A549 (cell line): ENCODE data around the gene GPX5. TPM values are rescaled to one million over a fixed set of nuclear protein-coding genes. Genes with fewer than 3 reads are reported as not detected.
"Not testable (repeated sequence)": the region's sequence is repeated elsewhere in the genome, so short reads cannot be mapped to it uniquely, and the experiment has no call there.

Experiments
- ATAC-seq, 2 experiments: fragments of 200-7000 bp in 1 of 2; fragments of >200 bp in 1 of 2; cut with Nextera tagmentation in 1 of 2; cut with Tn5 transposase in 1 of 2; 3 replicates each; pipeline versions ENCODE4 v1.8.0 to v1.9.1; 2018 to 2020; ENCODE audit warnings: mild to moderate bottlenecking in 1 of 2, moderate library complexity in 1 of 2
- CTCF ChIA-PET: fragments of 300-600 bp; sonication (Branson Sonifier 250); formaldehyde crosslinking; extraction: SDS; loops from one replicate; lab custom pipeline; 2021; ENCODE audit warnings: antibody characterized with exemption, inconsistent platforms; lab: Yijun Ruan, JAX
- POLR2A ChIA-PET: fragments of 350-600 bp; formaldehyde crosslinking; extraction: SDS; loops from one replicate; lab custom pipeline; 2021; ENCODE audit warnings: antibody characterized with exemption, inconsistent platforms; lab: Yijun Ruan, JAX
- DNase-seq, 2 experiments: peaks; one replicate each; pipeline versions ENCODE4 v3.0.0 to v3.0.0-alpha.2; 2011 to 2016; ENCODE audit warnings: low read depth in 1 of 2, low spot score in 1 of 2
- FAIRE-seq: peaks from 2 replicates; lab custom pipeline; 2011; peaks lifted over from hg19 to GRCh38; lab: Jason Lieb, UNC
- H3K27ac ChIP-seq, 2 experiments: fragments of >200 bp; sonication (Bioruptor Twin); formaldehyde crosslinking; 3 replicates each; pipeline ENCODE4 v1.5.1; 2016 to 2017
- H3K4me1 ChIP-seq: fragments of >200 bp; sonication (Bioruptor Twin); formaldehyde crosslinking; 3 replicates; pipeline ENCODE4 v1.6.1; 2016
- H3K4me2 ChIP-seq: fragments of >200 bp; sonication (Bioruptor Twin); formaldehyde crosslinking; 3 replicates; pipeline ENCODE4 v1.6.1; 2016
- H3K4me3 ChIP-seq: fragments of >200 bp; sonication (Bioruptor Twin); formaldehyde crosslinking; 3 replicates; pipeline ENCODE4 v1.5.1; 2016
- H3K9me3 ChIP-seq: fragments of >200 bp; sonication (Bioruptor Twin); formaldehyde crosslinking; 3 replicates; pipeline ENCODE4 v1.6.1; 2016
- BCL3 ChIP-seq: fragments of >200 bp; sonication (Bioruptor Twin); formaldehyde crosslinking; IDR thresholded peaks from 3 replicates; pipeline ENCODE4 v1.6.1; 2016
- BHLHE40 ChIP-seq: IDR thresholded peaks from 2 replicates; pipeline ENCODE4 v1.6.1; 2012; ENCODE audit warnings: low read depth, low read length, inconsistent platforms
- CEBPB ChIP-seq, 2 experiments: fragments of >200 bp in 1 of 2; sonication (Bioruptor Twin) in 1 of 2; formaldehyde crosslinking in 1 of 2; IDR thresholded peaks; 2 replicates each; pipeline ENCODE4 v1.6.1; 2012 to 2016
- CTCF ChIP-seq: fragments of >200 bp; sonication (Bioruptor Twin); formaldehyde crosslinking; IDR thresholded peaks from 3 replicates; pipeline ENCODE4 v1.5.1; 2016
- EHMT2 ChIP-seq: fragments of 200-600 bp; sonication (generic); IDR thresholded peaks from 2 replicates; pipeline ENCODE4 v1.6.1; 2016; ENCODE audit warnings: antibody characterized with exemption, low read depth, mild to moderate bottlenecking, moderate library complexity
- EP300 ChIP-seq, 2 experiments: fragments of >200 bp; sonication (Bioruptor Twin); formaldehyde crosslinking; IDR thresholded peaks; 2 replicates in 1 of 2; 3 replicates in 1 of 2; pipeline ENCODE4 v1.6.1; 2016 to 2017
- HES2 ChIP-seq: fragments of >200 bp; sonication (Bioruptor Twin); formaldehyde crosslinking; IDR thresholded peaks from 2 replicates; pipeline ENCODE4 v1.6.1; 2016
- HOXB5 ChIP-seq: fragments of 250-450 bp; sonication (Bioruptor Pico); IDR thresholded peaks from 2 replicates; pipeline ENCODE4 v1.5.0; 2020; ENCODE audit warnings: mild to moderate bottlenecking, moderate library complexity
- NPAS2 ChIP-seq: fragments of 250-450 bp; sonication (Bioruptor Pico); IDR thresholded peaks from 2 replicates; pipeline ENCODE4 v1.8.0; 2022; ENCODE audit warnings: mild to moderate bottlenecking, moderate library complexity, borderline replicate concordance
- POLR2AphosphoS2 ChIP-seq: conservative IDR thresholded peaks from 2 replicates; pipeline ENCODE4 v1.6.1; 2012; ENCODE audit warnings: low read length, improper control_type of control experiment, inconsistent platforms
- RNF2 ChIP-seq: fragments of 200-600 bp; sonication (generic); IDR thresholded peaks from 2 replicates; pipeline ENCODE4 v1.6.1; 2016; ENCODE audit warnings: low read depth, mild to moderate bottlenecking, antibody characterized with exemption, moderate library complexity, borderline replicate concordance
- TFCP2L1 ChIP-seq: fragments of 250-450 bp; sonication (Bioruptor Pico); IDR thresholded peaks from 2 replicates; pipeline ENCODE4 v1.5.0; 2021; ENCODE audit warnings: mild to moderate bottlenecking
- USF2 ChIP-seq: fragments of 450-650 bp; IDR thresholded peaks from 2 replicates; pipeline ENCODE4 v1.6.1; 2014; ENCODE audit warnings: antibody characterized with exemption
- ZNF302 ChIP-seq: fragments of 250-450 bp; sonication (Bioruptor Pico); IDR thresholded peaks from 2 replicates; pipeline ENCODE4 v1.9.0; 2021; ENCODE audit warnings: inconsistent platforms, mild to moderate bottlenecking, moderate library complexity
- WGBS: methylation state at CpG from one replicate; pipeline ENCODE4 v1.1.6; 2017; ENCODE audit errors: missing lambda C conversion rate; 5-methylcytosine and 5-hydroxymethylcytosine counted together
- polyA plus RNA-seq, 4 experiments: library from polyadenylated mRNA; depleted of rRNA in 3 of 4; stranded (reverse); fragments of >200 nt; fragmentation: RNase III in 1 of 4; extraction: RNeasy Plus Mini Kit Qiagen cat#74134 plus additional on column Dnase treatment in 1 of 4; gene quantifications; 2 replicates in 3 of 4; 3 replicates in 1 of 4; pipeline ENCODE4 v1.2.3, GENCODE V29; 2011 to 2017

GPX5 gene
- polyA plus RNA-seq, 2 of the 4 experiments (the other 2 are of a cell fraction): not detected

- ATAC-seq: no peak
- no peak for FAIRE-seq
- Histone ChIP-seq H3K4me1 (peaks cover 5% of the 10 kb centered on the region; the same call in 1 of the 3 replicates), H3K27ac (no peak overlapping the region), H3K4me3 (no peak overlapping the region), H3K9me3 (no peaks in the 10 kb centered on the region), H3K4me2 (no peak overlapping the region)
- POLR2A ChIA-PET: no interaction called here
- DNase-seq: no peak
- TF ChIP-seq BHLHE40 (no peak), HES2 (no peak), RNF2 (no peak), NPAS2 (CRISPR knock-in tag) (no peak), HOXB5 (no peak), CEBPB (IDR thresholded peaks at IDR 0.05) (no peak)
- TF ChIP-seq, all 56 proteins: peak for 0
- CTCF ChIA-PET: interaction anchor here (1.0 kb wide), 1 partner anchor 9 kb away, joined by 3 read pairs; no protein-coding TSS in a partner anchor
Measured at GRCh38 chr6:28545955-28546354, 20.3 kb downstream of the GPX5 start.

GRCh38 chr6:28547003-28547402 lies 21.3 kb downstream of the GPX5 start:
- WGBS: 44% methylated on average over 3 of the region's 3 CpGs
- CTCF ChIA-PET, H3K4me2 ChIP-seq, H3K4me1 ChIP-seq, FAIRE-seq, H3K27ac ChIP-seq, ATAC-seq, POLR2A ChIA-PET, DNase-seq, H3K4me3 ChIP-seq, H3K9me3 ChIP-seq: not testable (repeated sequence)

- ChIA-PET POLR2A (interaction anchor here (0.7 kb wide), 1 partner anchor 35 kb away, joined by 3 read pairs; a partner anchor contains a TSS), CTCF (interaction anchor here (1.6 kb wide), 1 partner anchor 9 kb away, joined by 4 read pairs; no protein-coding TSS in a partner anchor)
- no peak overlapping the region for H3K4me3 ChIP-seq
- WGBS: 19% methylated on average over 4 of the region's 4 CpGs
- H3K9me3 ChIP-seq: no peaks in the 10 kb centered on the region
- TF ChIP-seq USF2: no peak
- TF ChIP-seq EHMT2: no peak
- TF ChIP-seq EP300 (IDR thresholded peaks at IDR 0.05): no peak
- TF ChIP-seq CTCF: no peak
- no peak for TF ChIP-seq HOXB5
- no peak for TF ChIP-seq ZNF302 (CRISPR knock-in tag)
- TF ChIP-seq BCL3: no peak
- no peak for TF ChIP-seq TFCP2L1 (CRISPR knock-in tag)
- no peak for TF ChIP-seq POLR2AphosphoS2
- H3K4me2 ChIP-seq: no peak overlapping the region
- no peak for DNase-seq
- ATAC-seq: no peak
- H3K27ac ChIP-seq: no peak overlapping the region
- H3K4me1 ChIP-seq: no peaks in the 10 kb centered on the region
- no peak for FAIRE-seq
Measured at GRCh38 chr6:28551891-28552666, 26.4 kb downstream of the GPX5 start.
